ELF-1 (cell line): ENCODE data around the gene ZNF891.

ENCODE experiments used
- DNase-seq: peaks from one replicate; pipeline ENCODE4 v3.0.0-alpha.2; 2016; ENCODE audit warnings: low read depth, low spot score

Gene ZNF891

DNA sequence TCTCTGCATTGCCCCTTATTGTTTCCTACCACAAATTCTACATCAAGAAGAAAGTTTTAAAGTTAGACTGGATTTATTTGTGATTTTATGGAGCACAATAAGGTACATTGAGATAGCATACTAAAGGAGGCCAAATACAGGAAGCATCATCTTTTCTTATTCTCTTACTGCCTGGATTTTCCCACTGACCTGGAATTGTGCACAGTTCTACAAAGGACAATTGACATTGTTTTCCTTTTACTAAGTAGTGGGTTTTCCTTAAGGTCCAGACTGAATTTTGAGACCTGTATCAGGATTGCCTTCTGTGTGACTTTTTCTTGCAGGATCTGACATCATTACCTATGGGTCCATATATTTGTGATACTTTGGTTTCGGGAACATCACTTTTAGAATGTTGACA lies 68.1 kb downstream of the ZNF891 start:
- DNase-seq: no peak

DNA sequence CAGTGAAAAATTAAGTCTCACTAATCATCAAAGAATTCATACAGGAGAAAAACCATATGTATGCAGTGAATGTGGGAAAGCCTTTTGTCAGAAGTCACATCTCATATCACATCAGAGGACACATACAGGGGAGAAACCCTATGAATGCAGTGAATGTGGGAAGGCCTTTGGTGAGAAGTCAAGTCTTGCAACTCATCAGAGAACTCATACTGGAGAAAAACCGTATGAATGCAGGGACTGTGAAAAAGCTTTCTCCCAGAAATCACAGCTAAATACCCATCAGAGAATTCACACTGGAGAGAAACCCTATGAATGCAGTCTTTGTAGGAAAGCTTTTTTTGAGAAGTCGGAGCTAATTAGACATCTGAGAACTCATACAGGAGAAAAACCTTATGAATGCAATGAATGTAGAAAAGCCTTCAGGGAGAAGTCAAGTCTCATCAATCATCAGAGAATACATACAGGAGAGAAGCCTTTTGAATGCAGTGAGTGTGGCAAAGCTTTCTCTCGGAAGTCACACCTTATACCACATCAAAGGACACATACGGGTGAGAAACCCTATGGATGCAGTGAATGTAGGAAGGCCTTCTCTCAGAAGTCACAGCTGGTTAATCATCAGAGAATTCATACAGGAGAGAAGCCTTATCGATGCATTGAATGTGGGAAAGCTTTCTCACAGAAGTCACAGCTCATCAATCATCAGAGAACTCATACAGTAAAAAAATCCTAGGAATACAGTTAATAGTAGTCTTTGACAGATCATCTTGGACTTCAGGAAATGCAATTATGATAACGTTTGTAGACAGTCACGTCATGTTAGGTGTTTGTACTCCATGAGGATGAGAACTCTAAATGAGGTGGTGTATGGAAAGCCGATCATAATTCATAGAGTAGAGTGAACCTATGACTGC lies 71.6 kb downstream of the ZNF891 start:
- no peak for DNase-seq

DNA sequence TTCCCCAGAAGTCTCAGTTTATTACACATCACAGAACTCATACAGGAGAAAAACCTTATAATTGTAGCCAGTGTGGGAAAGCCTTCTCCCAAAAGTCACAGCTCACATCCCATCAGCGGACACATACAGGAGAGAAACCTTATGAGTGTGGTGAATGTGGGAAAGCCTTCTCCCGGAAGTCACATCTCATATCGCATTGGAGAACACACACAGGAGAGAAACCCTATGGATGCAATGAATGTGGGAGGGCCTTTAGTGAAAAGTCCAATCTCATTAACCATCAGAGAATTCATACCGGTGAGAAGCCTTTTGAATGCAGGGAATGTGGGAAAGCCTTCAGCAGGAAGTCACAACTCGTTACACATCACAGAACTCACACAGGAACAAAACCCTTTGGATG lies 72.6 kb downstream of the ZNF891 start:
- peak; percentile 22 for DNase-seq
